ENCODE results near the gene LHFPL2. TPM values are rescaled to one million over a fixed set of nuclear protein-coding genes. Genes with fewer than 3 reads are reported as not detected.

The LHFPL2 gene
- total and polyA plus RNA-seq, 2 experiments from 2014 or later, result 96.6 to 126 TPM

DNA sequence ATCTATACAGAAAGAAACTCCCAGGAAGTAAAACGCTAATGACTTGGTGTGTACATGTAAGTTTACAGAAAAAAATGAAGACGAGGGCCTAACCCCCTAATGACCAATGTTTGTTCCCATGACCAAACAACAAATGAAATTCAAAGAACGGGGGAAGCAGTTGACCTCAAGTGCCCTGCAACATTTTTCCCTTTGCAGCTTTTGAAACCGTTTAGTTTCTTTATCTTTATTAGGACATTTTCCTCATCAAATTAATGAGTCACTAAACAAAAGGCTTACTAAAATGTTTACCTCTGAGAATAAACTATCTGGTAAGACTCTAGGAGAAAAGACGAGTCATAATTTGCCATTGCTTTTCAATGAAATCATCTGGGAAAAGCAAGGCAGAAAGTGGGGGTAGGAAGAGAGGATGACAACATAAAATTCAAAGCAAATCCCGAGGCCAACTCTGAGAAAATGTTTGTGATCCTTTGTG lies 57.4 kb downstream of the LHFPL2 start:
- no peaks in the 10 kb centered on the region for H3K9me3 ChIP-seq (ENCODE audit: low read depth)
- peaks cover 55% of the 10 kb centered on the region for H3K4me1 ChIP-seq (ENCODE audit: low read depth)
- peaks cover 15% of the 10 kb centered on the region for H3K36me3 ChIP-seq
- no peaks in the 10 kb centered on the region for H3K27me3 ChIP-seq
- peak in 1 of 2 donors; percentile 70 for DNase-seq (ENCODE audit: low read depth in 1 of 2, low spot score in 1 of 2)
- TF ChIP-seq, protein P1, sequence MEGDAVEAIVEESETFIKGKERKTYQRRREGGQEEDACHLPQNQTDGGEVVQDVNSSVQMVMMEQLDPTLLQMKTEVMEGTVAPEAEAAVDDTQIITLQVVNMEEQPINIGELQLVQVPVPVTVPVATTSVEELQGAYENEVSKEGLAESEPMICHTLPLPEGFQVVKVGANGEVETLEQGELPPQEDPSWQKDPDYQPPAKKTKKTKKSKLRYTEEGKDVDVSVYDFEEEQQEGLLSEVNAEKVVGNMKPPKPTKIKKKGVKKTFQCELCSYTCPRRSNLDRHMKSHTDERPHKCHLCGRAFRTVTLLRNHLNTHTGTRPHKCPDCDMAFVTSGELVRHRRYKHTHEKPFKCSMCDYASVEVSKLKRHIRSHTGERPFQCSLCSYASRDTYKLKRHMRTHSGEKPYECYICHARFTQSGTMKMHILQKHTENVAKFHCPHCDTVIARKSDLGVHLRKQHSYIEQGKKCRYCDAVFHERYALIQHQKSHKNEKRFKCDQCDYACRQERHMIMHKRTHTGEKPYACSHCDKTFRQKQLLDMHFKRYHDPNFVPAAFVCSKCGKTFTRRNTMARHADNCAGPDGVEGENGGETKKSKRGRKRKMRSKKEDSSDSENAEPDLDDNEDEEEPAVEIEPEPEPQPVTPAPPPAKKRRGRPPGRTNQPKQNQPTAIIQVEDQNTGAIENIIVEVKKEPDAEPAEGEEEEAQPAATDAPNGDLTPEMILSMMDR (IDR thresholded peaks at IDR 0.05; ENCODE audit: low read depth, low read length), result no peak
- H3K4me3 ChIP-seq, result no peak overlapping the region
- H3K27ac ChIP-seq, result peak overlapping the region; percentile 89

DNA sequence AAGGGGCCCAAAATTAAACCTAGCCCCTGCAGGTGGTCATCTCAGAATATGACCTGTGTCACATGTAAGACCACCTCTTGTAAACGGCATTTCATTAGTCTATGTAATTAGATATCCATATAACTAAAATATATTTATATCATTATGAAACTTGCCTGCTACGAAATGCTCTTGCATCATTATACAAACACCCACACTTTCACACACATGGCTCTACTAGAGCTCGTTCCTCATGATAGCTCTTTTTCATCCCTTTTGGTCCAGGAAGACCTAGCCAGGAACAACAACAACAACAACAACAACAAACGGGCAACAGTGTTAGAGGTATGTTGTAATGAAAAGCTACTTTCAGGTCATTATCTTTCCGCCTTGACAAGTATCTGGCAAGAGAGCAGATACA lies 58.6 kb downstream of the LHFPL2 start:
- Histone ChIP-seq H3K4me1 (ENCODE audit: low read depth) (peaks cover 50% of the 10 kb centered on the region), H3K27ac (peak overlapping the region; percentile 61), H3K9me3 (ENCODE audit: low read depth) (no peaks in the 10 kb centered on the region), H3K27me3 (no peaks in the 10 kb centered on the region), H3K4me3 (no peak overlapping the region), H3K36me3 (peaks cover 23% of the 10 kb centered on the region)
- TF ChIP-seq, protein P1 (IDR thresholded peaks at IDR 0.05; ENCODE audit: low read depth, low read length), result no peak
- DNase-seq (ENCODE audit: low read depth in 1 of 2, low spot score in 1 of 2), result no peak

DNA sequence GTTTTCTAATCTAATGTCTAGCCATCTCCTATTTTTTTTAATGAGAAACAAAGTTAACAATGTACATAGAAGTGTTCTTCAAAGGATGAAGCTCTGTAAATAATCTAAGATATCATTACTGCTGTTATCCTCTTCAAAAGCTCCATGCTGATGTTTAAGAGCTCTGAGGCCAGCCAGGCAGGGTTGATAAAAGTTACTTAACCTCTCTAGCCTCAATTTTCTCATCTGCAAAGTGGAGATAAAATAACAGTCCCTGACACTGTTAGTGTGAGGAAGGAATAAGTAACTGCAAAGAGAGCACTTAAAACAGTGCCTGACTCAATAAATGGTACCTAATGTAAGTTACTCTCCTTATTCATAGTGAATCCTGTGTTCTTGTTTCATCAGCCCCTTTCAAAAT lies 60.1 kb downstream of the LHFPL2 start:
- H3K27ac ChIP-seq, result peak overlapping the region; percentile 52
- TF ChIP-seq, protein P1 (IDR thresholded peaks at IDR 0.05; ENCODE audit: low read depth, low read length), result no peak
- no peaks in the 10 kb centered on the region for H3K27me3 ChIP-seq
- H3K9me3 ChIP-seq (ENCODE audit: low read depth), result no peaks in the 10 kb centered on the region
- no peak for DNase-seq (ENCODE audit: low read depth in 1 of 2, low spot score in 1 of 2)
- H3K4me3 ChIP-seq, result no peak overlapping the region
- peaks cover 35% of the 10 kb centered on the region for H3K4me1 ChIP-seq (ENCODE audit: low read depth)
- peaks cover 23% of the 10 kb centered on the region for H3K36me3 ChIP-seq

DNA sequence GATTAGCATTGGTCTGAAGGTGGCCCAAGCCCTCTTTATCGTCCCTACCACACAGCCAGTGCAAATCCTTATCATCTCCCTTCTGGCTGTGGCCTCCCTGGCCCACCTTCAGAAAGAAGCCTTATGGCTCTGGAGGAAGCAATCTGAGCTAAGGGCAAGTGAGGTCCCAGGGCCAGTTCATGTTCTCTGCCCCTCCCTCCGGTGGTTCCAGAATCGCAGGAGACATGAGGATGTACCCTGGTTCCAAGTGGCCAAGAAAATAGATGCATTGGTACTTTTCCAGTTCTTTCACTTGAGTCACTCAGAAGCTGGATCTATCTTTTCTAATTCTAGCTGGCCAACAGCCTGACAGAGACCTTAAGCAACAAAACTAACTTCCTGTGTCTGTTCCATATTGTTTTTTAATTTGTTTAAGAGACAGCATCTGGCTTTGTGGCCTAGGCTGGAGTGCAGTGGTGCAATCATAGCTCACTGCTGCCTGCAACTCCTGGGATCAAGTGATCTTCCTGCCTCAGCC lies 60.7 kb downstream of the LHFPL2 start:
- Histone ChIP-seq H3K4me1 (ENCODE audit: low read depth) (peaks cover 29% of the 10 kb centered on the region), H3K9me3 (ENCODE audit: low read depth) (no peaks in the 10 kb centered on the region), H3K4me3 (no peak overlapping the region), H3K27me3 (no peaks in the 10 kb centered on the region), H3K27ac (peak overlapping the region; percentile 52), H3K36me3 (peaks cover 23% of the 10 kb centered on the region)
- TF ChIP-seq, protein P1 (IDR thresholded peaks at IDR 0.05; ENCODE audit: low read depth, low read length), result no peak
- peak in 1 of 2 donors; percentile 78 for DNase-seq (ENCODE audit: low read depth in 1 of 2, low spot score in 1 of 2)

DNA sequence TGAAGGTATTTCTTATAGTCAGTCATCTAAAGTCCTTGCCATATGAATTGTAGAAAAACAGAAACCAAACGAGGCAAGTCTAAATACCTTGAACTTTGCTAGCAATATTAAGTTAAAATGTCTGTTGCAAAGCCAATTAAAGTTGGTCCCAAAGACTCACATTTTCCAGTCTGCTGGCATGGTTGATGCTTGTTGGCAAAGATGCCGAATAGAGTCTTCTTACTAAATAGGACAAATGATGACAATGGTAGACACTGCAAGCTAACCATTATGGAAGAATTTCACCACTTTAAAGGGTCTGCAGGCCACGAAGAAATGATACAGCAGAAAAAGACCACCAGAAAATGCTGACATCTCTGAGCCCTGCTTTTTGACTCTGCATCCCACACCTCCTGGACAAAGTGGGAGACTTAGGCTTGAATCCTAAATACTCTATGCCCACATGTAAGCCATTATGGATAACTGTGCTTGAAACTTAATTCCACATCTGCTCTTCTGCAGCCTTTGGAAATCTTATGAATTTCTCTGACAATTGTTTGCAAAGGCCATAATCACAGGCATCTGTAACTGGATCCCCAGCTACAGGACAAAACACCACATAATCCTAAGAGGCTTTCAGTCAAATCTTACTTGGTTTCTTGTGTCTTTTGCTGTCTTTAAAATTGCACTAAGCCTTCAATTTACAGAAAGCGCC lies 61.3 kb downstream of the LHFPL2 start:
- no peaks in the 10 kb centered on the region for H3K27me3 ChIP-seq
- no peak overlapping the region for H3K4me3 ChIP-seq
- H3K4me1 ChIP-seq (ENCODE audit: low read depth), result peaks cover 23% of the 10 kb centered on the region
- peaks cover 23% of the 10 kb centered on the region for H3K36me3 ChIP-seq
- TF ChIP-seq, protein P1 (IDR thresholded peaks at IDR 0.05; ENCODE audit: low read depth, low read length), result no peak
- DNase-seq (ENCODE audit: low read depth in 1 of 2, low spot score in 1 of 2), result no peak
- H3K9me3 ChIP-seq (ENCODE audit: low read depth), result no peaks in the 10 kb centered on the region
- H3K27ac ChIP-seq, result peak overlapping the region; percentile 52
